Ascending aorta (tissue), 2 donors: Measurements from ENCODE around the gene ST6GALNAC6. TPM values are rescaled to one million over a fixed set of nuclear protein-coding genes. Genes with fewer than 3 reads are reported as not detected.

ENCODE experiments used
- DNase-seq, 2 donors: peaks; one replicate each; pipeline ENCODE4 v3.0.0-alpha.2; 2019; ENCODE audit warnings: low spot score in 2 of 2
- H3K27ac ChIP-seq, 2 donors: fragments of 200-600 bp; sonication (generic); one replicate each; pipeline ENCODE4 v1.5.1; 2016 to 2017; ENCODE audit warnings: mild to moderate bottlenecking in 1 of 2
- H3K27me3 ChIP-seq: fragments of 200-600 bp; sonication (generic); one replicate; pipeline ENCODE4 v1.5.1; 2017
- H3K36me3 ChIP-seq, 2 donors: fragments of 200-600 bp; sonication (generic); one replicate each; pipeline ENCODE4 v1.5.1; 2016
- H3K4me1 ChIP-seq, 2 donors: fragments of 200-600 bp; sonication (generic); one replicate each; pipeline ENCODE4 v1.5.1; 2016 to 2017; ENCODE audit warnings: mild to moderate bottlenecking in 1 of 2
- H3K4me3 ChIP-seq, 2 donors: fragments of 200-600 bp; sonication (generic); one replicate each; pipeline ENCODE4 v1.5.1; 2016 to 2017; ENCODE audit warnings: mild to moderate bottlenecking in 1 of 2
- H3K9me3 ChIP-seq, 2 donors: fragments of 200-600 bp; sonication (generic); one replicate each; pipeline ENCODE4 v1.5.1; 2016
- intact Hi-C: fragments of 100-400 bp; cut with DNase I; formaldehyde crosslinking; loops from one replicate; pipeline ENCODE4 v1.15.1; 2023
- total RNA-seq: library from RNA; depleted of rRNA; stranded (reverse); fragments of >200 nt; gene quantifications from one replicate; pipeline ENCODE4 v1.1.0, GENCODE V29; 2016
- TF ChIP-seq, protein P1 (sequence below), 3 experiments: fragments of 200-600 bp in 2 of 3; fragments of 450-650 bp in 1 of 3; sonication (generic) in 2 of 3; IDR thresholded peaks; one replicate each; pipeline ENCODE4 v1.5.1; 2016 to 2019; ENCODE audit warnings: antibody characterized with exemption in 3 of 3, mild to moderate bottlenecking in 1 of 3, moderate library complexity in 1 of 3

Gene ST6GALNAC6
- total RNA-seq, 1 donor from 2014 or later: 172 TPM

- Histone ChIP-seq H3K4me3 (no peak overlapping the region), H3K4me1 (peaks cover 8 to 19% of the 10 kb centered on the region in 2 donors), H3K27ac (no peak overlapping the region), H3K27me3 (no peaks in the 10 kb centered on the region), H3K9me3 (no peaks in the 10 kb centered on the region), H3K36me3 (peaks cover 14 to 36% of the 10 kb centered on the region in 2 donors)
- intact Hi-C loops: no loop called here
- TF ChIP-seq, protein P1, sequence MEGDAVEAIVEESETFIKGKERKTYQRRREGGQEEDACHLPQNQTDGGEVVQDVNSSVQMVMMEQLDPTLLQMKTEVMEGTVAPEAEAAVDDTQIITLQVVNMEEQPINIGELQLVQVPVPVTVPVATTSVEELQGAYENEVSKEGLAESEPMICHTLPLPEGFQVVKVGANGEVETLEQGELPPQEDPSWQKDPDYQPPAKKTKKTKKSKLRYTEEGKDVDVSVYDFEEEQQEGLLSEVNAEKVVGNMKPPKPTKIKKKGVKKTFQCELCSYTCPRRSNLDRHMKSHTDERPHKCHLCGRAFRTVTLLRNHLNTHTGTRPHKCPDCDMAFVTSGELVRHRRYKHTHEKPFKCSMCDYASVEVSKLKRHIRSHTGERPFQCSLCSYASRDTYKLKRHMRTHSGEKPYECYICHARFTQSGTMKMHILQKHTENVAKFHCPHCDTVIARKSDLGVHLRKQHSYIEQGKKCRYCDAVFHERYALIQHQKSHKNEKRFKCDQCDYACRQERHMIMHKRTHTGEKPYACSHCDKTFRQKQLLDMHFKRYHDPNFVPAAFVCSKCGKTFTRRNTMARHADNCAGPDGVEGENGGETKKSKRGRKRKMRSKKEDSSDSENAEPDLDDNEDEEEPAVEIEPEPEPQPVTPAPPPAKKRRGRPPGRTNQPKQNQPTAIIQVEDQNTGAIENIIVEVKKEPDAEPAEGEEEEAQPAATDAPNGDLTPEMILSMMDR (IDR thresholded peaks at IDR 0.05): no peak
- DNase-seq: no peak
These were observed 33.5 kb downstream of the ST6GALNAC6 start for GRCh38 chr9:127865645-127866464.

GRCh38 chr9:127863191-127863621 lies 36.2 kb downstream of the ST6GALNAC6 start:
- H3K27me3 ChIP-seq: no peaks in the 10 kb centered on the region
- no peaks in the 10 kb centered on the region for H3K9me3 ChIP-seq
- H3K4me3 ChIP-seq: no peak overlapping the region
- no peak for DNase-seq
- intact Hi-C loops: loop anchor here (5.0 kb wide), 1 partner anchor 36 kb away; no protein-coding TSS in a partner anchor
- TF ChIP-seq, protein P1 (IDR thresholded peaks at IDR 0.05): no peak
- peaks cover 6 to 17% of the 10 kb centered on the region in 2 donors for H3K36me3 ChIP-seq
- peak overlapping the region in 1 of 2 donors; percentile 97 for H3K27ac ChIP-seq
- peaks cover 20 to 42% of the 10 kb centered on the region in 2 donors for H3K4me1 ChIP-seq

DNA sequence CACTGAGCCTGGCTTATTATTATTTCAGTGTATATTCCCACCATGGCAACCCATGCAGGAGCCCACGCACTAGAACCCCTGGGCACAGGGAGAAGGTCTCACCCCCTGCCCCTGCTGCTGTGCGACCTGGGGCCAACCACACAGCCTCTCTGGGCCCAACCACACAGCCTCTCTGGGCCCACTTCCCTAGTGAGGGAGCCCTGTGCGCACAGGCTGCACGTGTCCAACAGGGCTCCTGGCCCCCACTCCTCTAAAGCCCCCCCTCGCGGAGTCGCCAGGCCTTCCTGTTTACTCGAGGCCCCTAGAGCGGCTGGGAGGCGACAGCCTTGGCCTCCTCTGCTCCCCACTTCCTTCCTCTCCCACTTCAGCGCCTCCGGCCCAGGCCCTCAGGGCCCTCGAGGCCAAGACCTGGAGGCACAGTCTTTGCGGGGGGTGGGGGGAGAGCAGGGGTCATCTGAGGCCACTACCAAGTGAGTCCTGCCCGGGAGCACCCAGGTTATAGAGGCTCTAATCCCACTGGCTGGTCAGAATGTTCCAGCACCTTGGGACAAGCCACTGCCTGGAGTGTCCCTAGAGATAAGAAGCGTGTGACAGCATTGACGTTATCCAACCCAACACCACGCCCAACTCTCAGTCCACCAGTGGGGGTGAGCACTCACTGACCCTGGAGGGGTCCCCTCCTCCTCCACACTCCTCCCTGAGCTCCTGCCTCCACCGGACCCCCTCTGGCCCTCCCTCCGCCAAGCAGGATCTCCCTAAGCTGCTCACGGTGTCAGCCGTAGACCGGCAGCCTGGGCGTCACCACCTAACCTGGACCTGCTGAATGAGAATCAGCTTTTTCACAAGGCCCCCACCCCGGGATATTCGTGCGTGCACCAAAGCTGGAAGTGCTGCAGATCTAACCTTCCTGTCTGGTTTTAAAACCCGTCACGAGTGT lies 37.1 kb downstream of the ST6GALNAC6 start:
- H3K36me3 ChIP-seq: peaks cover 3 to 9% of the 10 kb centered on the region in 2 donors
- no peaks in the 10 kb centered on the region for H3K27me3 ChIP-seq
- no peaks in the 10 kb centered on the region for H3K9me3 ChIP-seq
- intact Hi-C loops: loop anchor here (5.0 kb wide), 1 partner anchor 35 kb away; no protein-coding TSS in a partner anchor
- TF ChIP-seq, protein P1 (IDR thresholded peaks at IDR 0.05): no peak
- peak overlapping the region; percentile 96 to 97 for H3K27ac ChIP-seq
- H3K4me3 ChIP-seq: no peak overlapping the region
- DNase-seq: peak; percentile 49 to 88
- peaks cover 21 to 51% of the 10 kb centered on the region in 2 donors for H3K4me1 ChIP-seq

DNA sequence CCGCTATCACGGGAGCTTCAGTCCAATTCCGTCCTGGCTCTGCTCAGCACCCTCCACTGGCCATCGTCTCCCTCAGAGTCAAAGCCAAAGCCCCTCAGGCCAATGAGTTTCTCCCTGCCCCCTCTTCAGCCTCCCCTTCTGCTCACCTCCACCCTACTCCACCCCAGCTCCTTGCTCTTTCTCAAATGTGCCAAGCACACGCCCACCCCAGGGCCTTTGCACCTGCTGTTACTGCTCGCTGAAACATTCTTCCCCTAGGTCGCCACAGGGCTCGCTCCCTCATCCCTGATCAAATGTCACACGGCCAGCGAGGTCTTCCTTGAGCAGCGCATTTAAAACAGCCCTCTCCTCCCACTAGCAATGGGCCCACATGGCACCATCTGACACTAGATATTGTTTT lies 38.6 kb downstream of the ST6GALNAC6 start:
- H3K4me1 ChIP-seq: peaks cover 21 to 53% of the 10 kb centered on the region in 2 donors
- TF ChIP-seq, protein P1 (IDR thresholded peaks at IDR 0.05): no peak
- intact Hi-C loops: loop anchor here (5.0 kb wide), 1 partner anchor 33 kb away; no protein-coding TSS in a partner anchor
- H3K4me3 ChIP-seq: no peak overlapping the region
- peak overlapping the region; percentile 96 to 97 for H3K27ac ChIP-seq
- no peaks in the 10 kb centered on the region for H3K27me3 ChIP-seq
- H3K36me3 ChIP-seq: no peaks in the 10 kb centered on the region
- H3K9me3 ChIP-seq: no peaks in the 10 kb centered on the region
- DNase-seq: no peak

DNA sequence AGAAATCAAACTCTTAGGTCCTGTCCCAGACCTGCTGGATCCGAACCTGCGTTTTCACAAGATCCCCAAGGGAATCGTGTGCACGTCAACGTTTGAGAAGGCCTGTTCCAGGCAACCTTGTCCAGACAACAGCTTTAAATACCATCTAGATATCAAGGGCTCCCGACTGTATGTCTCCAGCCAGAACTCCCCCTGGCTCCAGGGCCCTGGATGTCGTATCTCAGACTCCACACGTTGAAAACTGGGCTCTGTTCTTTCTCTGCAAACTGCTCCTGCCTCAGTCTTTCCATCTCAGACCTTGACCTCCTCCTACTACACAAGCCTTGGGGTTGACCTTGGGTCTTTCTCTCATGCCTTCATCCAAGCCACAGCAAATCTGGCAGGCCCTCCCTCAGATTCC lies 39.1 kb downstream of the ST6GALNAC6 start:
- DNase-seq: peak in 1 of 2 donors; percentile 84
- Histone ChIP-seq H3K27me3 (no peaks in the 10 kb centered on the region), H3K27ac (peak overlapping the region; percentile 96 to 97), H3K36me3 (no peaks in the 10 kb centered on the region), H3K4me1 (peaks cover 21 to 54% of the 10 kb centered on the region in 2 donors), H3K9me3 (no peaks in the 10 kb centered on the region), H3K4me3 (no peak overlapping the region)
- TF ChIP-seq, protein P1 (IDR thresholded peaks at IDR 0.05): no peak
- intact Hi-C loops: loop anchor here (5.0 kb wide), 1 partner anchor 33 kb away; no protein-coding TSS in a partner anchor
